NCI-H446 (cell line): Measurements from ENCODE around the gene CRACR2A.

Source experiments
- DNase-seq, 2 experiments: peaks; one replicate each; lab custom pipeline; 2025; lab: John Stamatoyannopoulos, UW

Gene CRACR2A

GRCh38 chr12:3646561-3647241 lies 106.2 kb downstream of the CRACR2A start:
- no peak for DNase-seq

- DNase-seq: no peak
These were observed 107.8 kb downstream of the CRACR2A start for GRCh38 chr12:3645091-3645490.

GRCh38 chr12:3644104-3644503 lies 108.8 kb downstream of the CRACR2A start:
- no peak for DNase-seq

GRCh38 chr12:3641428-3642018 lies 111.4 kb downstream of the CRACR2A start:
- DNase-seq: no peak

- no peak for DNase-seq
These were observed 116.6 kb downstream of the CRACR2A start for GRCh38 chr12:3636328-3636727.

- no peak for DNase-seq
These were observed 118.6 kb downstream of the CRACR2A start for GRCh38 chr12:3634348-3634747.

- no peak for DNase-seq
These were observed 119.5 kb downstream of the CRACR2A start for GRCh38 chr12:3633396-3633795.

GRCh38 chr12:3632754-3633153 lies 120.2 kb downstream of the CRACR2A start:
- DNase-seq: no peak

GRCh38 chr12:3632256-3632655 lies 120.7 kb downstream of the CRACR2A start:
- no peak for DNase-seq

GRCh38 chr12:3631759-3632158 lies 121.2 kb downstream of the CRACR2A start:
- no peak for DNase-seq

GRCh38 chr12:3631272-3631637 lies 121.7 kb downstream of the CRACR2A start:
- no peak for DNase-seq

GRCh38 chr12:3630621-3631271 lies 122.2 kb downstream of the CRACR2A start:
- no peak for DNase-seq

- no peak for DNase-seq
These were observed 122.8 kb downstream of the CRACR2A start for GRCh38 chr12:3630111-3630510.

- DNase-seq: no peak
These were observed 123.7 kb downstream of the CRACR2A start for GRCh38 chr12:3629057-3629830.

- no peak for DNase-seq
These were observed 124.3 kb downstream of the CRACR2A start for GRCh38 chr12:3628629-3629028.

- no peak for DNase-seq
These were observed 125.6 kb downstream of the CRACR2A start for GRCh38 chr12:3627336-3627735.

GRCh38 chr12:3624273-3624672 lies 128.6 kb downstream of the CRACR2A start:
- DNase-seq: no peak

- DNase-seq: no peak
These were observed 129.9 kb downstream of the CRACR2A start for GRCh38 chr12:3622822-3623690.

- no peak for DNase-seq
These were observed 130.7 kb downstream of the CRACR2A start for GRCh38 chr12:3622021-3622821.

- no peak for DNase-seq
These were observed 132.1 kb downstream of the CRACR2A start for GRCh38 chr12:3620856-3621255.

GRCh38 chr12:3617565-3617964 lies 135.3 kb downstream of the CRACR2A start:
- DNase-seq: no peak
